Stimulated activated CD4-positive, alpha-beta T cell treated with anti-CD3 and anti-CD28 coated beads, Interleukin-4, amount 100 ng/mL, for 48 hours (primary cell): ENCODE results near the gene TLDC2.
"Not testable (repeated sequence)": the region's sequence is repeated elsewhere in the genome, so short reads cannot be mapped to it uniquely, and the experiment has no call there.

Source experiments
- DNase-seq, 2 donors: peaks; one replicate each; pipeline ENCODE4 v3.0.0-alpha.2; 2020; ENCODE audit warnings: low read depth in 2 of 2

The TLDC2 gene

GRCh38 chr20:36866681-36867495 is 9.1 kb upstream of the TLDC2 start:
- DNase-seq, result no peak

- no peak for DNase-seq
Measured at GRCh38 chr20:36871640-36872570, 4.0 kb upstream of the TLDC2 start.

- DNase-seq, result no peak
Measured at GRCh38 chr20:36872852-36873251, 3.1 kb upstream of the TLDC2 start.

GRCh38 chr20:36873498-36874189 is 2.3 kb upstream of the TLDC2 start:
- DNase-seq, result no peak

GRCh38 chr20:36875093-36875492 is 845 bp upstream of the TLDC2 start:
- not testable (repeated sequence) for DNase-seq

GRCh38 chr20:36876473-36876833 is 515 bp downstream of the TLDC2 start:
- DNase-seq, result no peak

- DNase-seq, result no peak
Measured at GRCh38 chr20:36878941-36879340, 3.0 kb downstream of the TLDC2 start.

GRCh38 chr20:36880741-36881250 is 4.9 kb downstream of the TLDC2 start:
- DNase-seq, result no peak

GRCh38 chr20:36881331-36881730 is 5.4 kb downstream of the TLDC2 start:
- DNase-seq, result no peak

- DNase-seq, result no peak
Measured at GRCh38 chr20:36881888-36882287, 6.0 kb downstream of the TLDC2 start.

GRCh38 chr20:36883977-36884535 is 8.1 kb downstream of the TLDC2 start:
- no peak for DNase-seq

- no peak for DNase-seq
Measured at GRCh38 chr20:36885356-36885755, 9.4 kb downstream of the TLDC2 start.

GRCh38 chr20:36886859-36887751 is 11.2 kb downstream of the TLDC2 start:
- peak; percentile 78 to 85 for DNase-seq

- no peak for DNase-seq
Measured at GRCh38 chr20:36887752-36888090, 11.8 kb downstream of the TLDC2 start.

GRCh38 chr20:36888880-36889516 is 13.1 kb downstream of the TLDC2 start:
- no peak for DNase-seq

GRCh38 chr20:36890586-36890985 is 14.6 kb downstream of the TLDC2 start:
- no peak for DNase-seq

- DNase-seq, result no peak
Measured at GRCh38 chr20:36891211-36891610, 15.3 kb downstream of the TLDC2 start.

- DNase-seq, result no peak
Measured at GRCh38 chr20:36893801-36894200, 17.9 kb downstream of the TLDC2 start.

- DNase-seq, result no peak
Measured at GRCh38 chr20:36895036-36895435, 19.1 kb downstream of the TLDC2 start.

GRCh38 chr20:36904690-36905089 is 28.8 kb downstream of the TLDC2 start:
- no peak for DNase-seq
